ENCODE results near the gene WDR4. TPM values are rescaled to one million over a fixed set of nuclear protein-coding genes. Genes with fewer than 3 reads are reported as not detected.

WDR4 gene
- total and polyA plus RNA-seq, 9 of the 15 experiments (the other 6 are each of a cell fraction or from before 2014, with no cell fraction given) = 5.4 to 95.4 (median 32.1) TPM

GRCh38 chr21:42923553-42924432 is 44.5 kb upstream of the WDR4 start (continued):
- TF ChIP-seq ZNF609 (CRISPR knock-in tag; IDR thresholded peaks at IDR 0.05; ENCODE audit: borderline replicate concordance) (no peak), MEIS2 (IDR thresholded peaks at IDR 0.05; ENCODE audit: partially characterized antibody) (peak; percentile 36), CREBBP (IDR thresholded peaks at IDR 0.05; ENCODE audit: low read depth, low read length) (no peak), ZNF316 (IDR thresholded peaks at IDR 0.05) (no peak), GTF2A2 (tag; IDR thresholded peaks at IDR 0.05) (no peak), ZNF224 (CRISPR knock-in tag; IDR thresholded peaks at IDR 0.05) (no peak), FOXA1 (IDR thresholded peaks at IDR 0.05; ENCODE audit: borderline replicate concordance) (no peak), KAT8 (IDR thresholded peaks at IDR 0.05; ENCODE audit: low read depth) (no peak), ZNF280B (CRISPR knock-in tag; IDR thresholded peaks at IDR 0.05) (no peak), ZNF408 (CRISPR knock-in tag; IDR thresholded peaks at IDR 0.05; ENCODE audit: low read depth) (no peak), USF1 (CRISPR knock-in tag; IDR thresholded peaks at IDR 0.05) (no peak), ZFPM2 (CRISPR knock-in tag; IDR thresholded peaks at IDR 0.05) (no peak), PPARD (CRISPR knock-in tag; IDR thresholded peaks at IDR 0.05) (no peak), HMGN3 (IDR thresholded peaks at IDR 0.05; ENCODE audit: borderline replicate concordance, extremely low read depth, insufficient read length, low read depth, low read length) (no peak), RNF2 (IDR thresholded peaks at IDR 0.05) (peak; percentile 74; the same call in 1 of the 2 replicates), CSDE1 (IDR thresholded peaks at IDR 0.05) (0 out of 4 replicates have a peak, but pooled peaks of 1 of the 2 experiments have one; percentile 57), ZNF384 (IDR thresholded peaks at IDR 0.05; ENCODE audit: low read depth, low read length) (no peak), GATAD2A (IDR thresholded peaks at IDR 0.05) (peak; percentile 90), ARNT (IDR thresholded peaks at IDR 0.05) (peak; percentile 91 to 96), SOX6 (IDR thresholded peaks at IDR 0.05) (peak; percentile 75), ETS2 (tag; IDR thresholded peaks at IDR 0.05; ENCODE audit: borderline replicate concordance, poor library complexity, severe bottlenecking) (no peak), PRPF4 (IDR thresholded peaks at IDR 0.05; ENCODE audit: insufficient read depth, low read depth, low read length, poor library complexity, severe bottlenecking) (no peak), TSC22D4 (tag; IDR thresholded peaks at IDR 0.05) (no peak)
